CD4-positive, alpha-beta T cell (primary cell): ENCODE results near the gene GRID2. TPM values are rescaled to one million over a fixed set of nuclear protein-coding genes. Genes with fewer than 3 reads are reported as not detected.

Experiments
- ATAC-seq: fragments of 200-7000 bp; cut with Tn5 transposase; one replicate; pipeline ENCODE4 v1.10.0; 2022; ENCODE audit warnings: mild to moderate bottlenecking; ENCODE audit not compliant: poor library complexity
- CTCF ChIA-PET: fragments of 350-600 bp; sonication (Branson Sonifier 250); formaldehyde crosslinking; loops from one replicate; lab custom pipeline; 2021; ENCODE audit warnings: antibody characterized with exemption, inconsistent platforms; lab: Charles Lee
- POLR2A ChIA-PET: fragments of 350-600 bp; sonication (Branson Sonifier 250); formaldehyde crosslinking; loops from one replicate; lab custom pipeline; 2021; ENCODE audit warnings: antibody characterized with exemption, inconsistent platforms; lab: Charles Lee
- DNase-seq, 14 experiments: peaks; one replicate each; pipeline ENCODE4 v3.0.0-alpha.2; 2013 to 2020; ENCODE audit warnings: mixed read lengths in 2 of 14
- H3K27ac ChIP-seq, 2 donors: one replicate each; pipeline versions ENCODE4 v1.5.1 to v1.7.0; 2013; ENCODE audit warnings: low read length in 2 of 2, low read depth in 1 of 2, mild to moderate bottlenecking in 1 of 2
- H3K27me3 ChIP-seq, 2 experiments: 1 replicate in 1 of 2; 2 replicates in 1 of 2; pipeline versions ENCODE4 v1.6.1 to v1.7.0; 2013; ENCODE audit warnings: low read length in 2 of 2, control low read depth in 1 of 2, mild to moderate bottlenecking in 1 of 2, moderate library complexity in 1 of 2; ENCODE audit not compliant: insufficient read depth in 2 of 2, control insufficient read depth in 1 of 2
- H3K36me3 ChIP-seq: one replicate; pipeline ENCODE4 v1.6.1; 2013; ENCODE audit warnings: low read length, control low read depth; ENCODE audit not compliant: insufficient read depth
- H3K4me1 ChIP-seq: one replicate; pipeline ENCODE4 v1.6.1; 2013; ENCODE audit warnings: low read length, control low read depth; ENCODE audit not compliant: insufficient read depth
- H3K4me3 ChIP-seq: one replicate; pipeline ENCODE4 v1.5.1; 2013; ENCODE audit warnings: mild to moderate bottlenecking, low read length, moderate library complexity
- H3K9me3 ChIP-seq, 2 experiments: 1 replicate in 1 of 2; 2 replicates in 1 of 2; pipeline versions ENCODE4 v1.6.1 to v1.7.0; 2013; ENCODE audit warnings: low read length in 2 of 2, mild to moderate bottlenecking in 2 of 2, control low read depth in 1 of 2, moderate library complexity in 1 of 2; ENCODE audit not compliant: control insufficient read depth in 1 of 2, insufficient read depth in 1 of 2
- H3K27ac Mint-ChIP-seq: one replicate; pipeline ENCODE4 v1.8.0; 2020; ENCODE audit warnings: mixed read lengths
- H3K27me3 Mint-ChIP-seq: one replicate; pipeline ENCODE4 v1.8.0; 2021; ENCODE audit warnings: mixed read lengths
- H3K36me3 Mint-ChIP-seq: one replicate; pipeline ENCODE4 v1.8.0; 2021; ENCODE audit warnings: low read depth, mixed read lengths
- H3K4me1 Mint-ChIP-seq: one replicate; pipeline ENCODE4 v1.8.0; 2021; ENCODE audit warnings: low read depth, mixed read lengths
- H3K4me3 Mint-ChIP-seq: one replicate; pipeline ENCODE4 v1.8.0; 2020; ENCODE audit warnings: mild to moderate bottlenecking, mixed read lengths
- H3K9me3 Mint-ChIP-seq: one replicate; pipeline ENCODE4 v1.8.0; 2020; ENCODE audit warnings: mixed read lengths
- intact Hi-C, 2 experiments: fragments of 100-400 bp; cut with DNase I in 1 of 2; cut with micrococcal nuclease in 1 of 2; formaldehyde crosslinking; loops; one replicate each; pipeline versions ENCODE4 v1.15.1 to v1.9.0; 2023 to 2025; cut with DNase I, micrococcal nuclease
- total RNA-seq, 174 experiments: library from RNA in 2 of 174; stranded (reverse) in 2 of 174; gene quantifications; one replicate each; pipeline ENCODE4 v1.2.3 and lab custom pipeline; 2021 to 2026
- TF ChIP-seq, protein P1 (sequence below): fragments of 200-600 bp; IDR thresholded peaks from one replicate; pipeline ENCODE4 v1.8.0; 2022; ENCODE audit warnings: antibody characterized with exemption, mild to moderate bottlenecking

Gene GRID2
- total RNA-seq, 2 experiments from 2014 or later: not detected

DNA sequence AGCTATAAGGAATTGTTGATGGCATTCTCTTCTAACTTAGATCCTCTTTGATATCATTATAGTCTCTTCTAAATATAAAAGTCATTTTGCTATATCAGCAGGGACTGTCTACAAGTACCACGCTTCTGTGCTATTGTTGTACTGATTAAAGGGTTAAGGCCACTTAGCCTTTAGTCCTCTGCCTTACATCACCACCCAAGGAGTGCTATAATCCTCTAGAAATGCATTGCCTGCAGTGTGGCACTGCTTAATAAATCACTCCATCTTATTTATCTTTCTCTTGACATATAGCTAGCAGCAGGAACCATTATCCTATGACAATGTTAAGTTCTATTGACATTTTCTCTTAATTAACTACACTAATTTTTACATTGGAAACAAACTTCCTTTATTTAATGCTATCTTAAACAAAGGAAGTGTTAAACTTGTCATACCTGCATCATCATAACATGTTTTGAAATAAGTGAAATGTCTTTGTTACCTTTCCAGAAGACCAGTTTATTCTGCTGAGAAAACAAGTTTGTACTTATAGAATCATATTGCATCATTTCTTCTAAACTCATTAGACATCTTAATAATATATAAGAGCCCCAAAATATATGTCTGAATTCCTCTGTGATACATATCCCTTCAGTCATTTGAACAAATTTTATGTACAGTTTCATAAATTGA is 1163.9 kb downstream of the GRID2 start:
- DNase-seq (no peak), ATAC-seq (no peak)
- H3K27ac Mint-ChIP-seq: no peak overlapping the region
- H3K4me3 Mint-ChIP-seq: no peak overlapping the region
- no peaks in the 10 kb centered on the region for H3K36me3 ChIP-seq
- TF ChIP-seq, protein P1, sequence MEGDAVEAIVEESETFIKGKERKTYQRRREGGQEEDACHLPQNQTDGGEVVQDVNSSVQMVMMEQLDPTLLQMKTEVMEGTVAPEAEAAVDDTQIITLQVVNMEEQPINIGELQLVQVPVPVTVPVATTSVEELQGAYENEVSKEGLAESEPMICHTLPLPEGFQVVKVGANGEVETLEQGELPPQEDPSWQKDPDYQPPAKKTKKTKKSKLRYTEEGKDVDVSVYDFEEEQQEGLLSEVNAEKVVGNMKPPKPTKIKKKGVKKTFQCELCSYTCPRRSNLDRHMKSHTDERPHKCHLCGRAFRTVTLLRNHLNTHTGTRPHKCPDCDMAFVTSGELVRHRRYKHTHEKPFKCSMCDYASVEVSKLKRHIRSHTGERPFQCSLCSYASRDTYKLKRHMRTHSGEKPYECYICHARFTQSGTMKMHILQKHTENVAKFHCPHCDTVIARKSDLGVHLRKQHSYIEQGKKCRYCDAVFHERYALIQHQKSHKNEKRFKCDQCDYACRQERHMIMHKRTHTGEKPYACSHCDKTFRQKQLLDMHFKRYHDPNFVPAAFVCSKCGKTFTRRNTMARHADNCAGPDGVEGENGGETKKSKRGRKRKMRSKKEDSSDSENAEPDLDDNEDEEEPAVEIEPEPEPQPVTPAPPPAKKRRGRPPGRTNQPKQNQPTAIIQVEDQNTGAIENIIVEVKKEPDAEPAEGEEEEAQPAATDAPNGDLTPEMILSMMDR: no peak
- H3K36me3 Mint-ChIP-seq: no peaks in the 10 kb centered on the region
- intact Hi-C loops: no loop called here
- no peaks in the 10 kb centered on the region for H3K4me1 Mint-ChIP-seq
- CTCF ChIA-PET: no interaction called here
- no peaks in the 10 kb centered on the region for H3K27me3 Mint-ChIP-seq
- POLR2A ChIA-PET: no interaction called here
- H3K9me3 Mint-ChIP-seq: peaks cover 2% of the 10 kb centered on the region
- no peak overlapping the region for H3K27ac ChIP-seq
- no peaks in the 10 kb centered on the region for H3K4me1 ChIP-seq
- H3K27me3 ChIP-seq: no peaks in the 10 kb centered on the region
- no peaks in the 10 kb centered on the region for H3K9me3 ChIP-seq
- H3K4me3 ChIP-seq: no peak overlapping the region

DNA sequence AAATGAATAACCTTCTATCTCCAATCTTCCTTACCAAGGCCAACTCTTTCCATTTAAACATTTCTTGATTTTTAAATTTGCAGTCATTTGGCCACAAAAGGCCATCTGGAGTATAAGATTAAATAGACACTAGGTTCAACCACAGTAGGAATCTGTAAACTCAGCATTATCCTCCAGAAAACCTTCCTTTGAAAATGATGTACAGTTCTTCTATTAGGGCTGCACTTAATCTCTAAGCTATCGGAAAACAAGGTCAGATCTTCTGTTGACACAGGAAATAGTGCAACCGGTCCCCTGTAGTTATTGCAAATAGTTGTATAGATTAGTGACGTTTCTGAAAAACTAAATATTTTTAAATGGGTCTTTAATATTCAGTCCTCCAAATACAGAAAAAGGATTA is 1165.8 kb downstream of the GRID2 start:
- intact Hi-C loops: no loop called here
- H3K4me1 Mint-ChIP-seq: no peaks in the 10 kb centered on the region
- H3K36me3 Mint-ChIP-seq: no peaks in the 10 kb centered on the region
- Histone ChIP-seq H3K36me3 (no peaks in the 10 kb centered on the region), H3K27ac (no peak overlapping the region), H3K9me3 (no peaks in the 10 kb centered on the region), H3K4me3 (no peak overlapping the region), H3K27me3 (no peaks in the 10 kb centered on the region), H3K4me1 (no peaks in the 10 kb centered on the region)
- H3K27ac Mint-ChIP-seq: no peak overlapping the region
- H3K4me3 Mint-ChIP-seq: no peak overlapping the region
- DNase-seq: no peak
- ATAC-seq: no peak
- CTCF ChIA-PET: no interaction called here
- POLR2A ChIA-PET: no interaction called here
- TF ChIP-seq, protein P1: no peak
- H3K9me3 Mint-ChIP-seq: peaks cover 2% of the 10 kb centered on the region
- no peaks in the 10 kb centered on the region for H3K27me3 Mint-ChIP-seq

DNA sequence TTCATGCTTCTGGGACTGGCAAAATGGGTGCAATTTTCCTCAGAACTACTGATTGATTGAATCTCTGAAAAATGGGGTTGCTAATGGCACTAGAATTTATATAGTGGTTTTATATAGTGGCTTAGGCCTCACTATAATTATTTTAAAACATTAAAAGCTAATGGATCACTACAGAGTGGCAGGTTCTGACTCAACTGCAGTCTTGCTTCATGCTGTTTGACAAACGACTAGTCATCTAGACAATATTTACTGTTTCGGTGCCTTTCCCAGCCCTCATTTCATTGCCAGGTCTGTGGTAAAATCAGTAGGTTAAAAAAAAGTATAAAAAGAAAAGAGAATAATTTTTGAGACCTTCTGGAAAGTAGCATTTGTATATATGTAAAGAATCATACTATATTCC is 1172.0 kb downstream of the GRID2 start:
- DNase-seq (no peak), ATAC-seq (no peak)
- CTCF ChIA-PET: no interaction called here
- no peak overlapping the region for H3K27ac Mint-ChIP-seq
- no peaks in the 10 kb centered on the region for H3K4me1 Mint-ChIP-seq
- H3K36me3 Mint-ChIP-seq: no peaks in the 10 kb centered on the region
- Histone ChIP-seq H3K9me3 (no peaks in the 10 kb centered on the region), H3K36me3 (no peaks in the 10 kb centered on the region), H3K4me3 (no peak overlapping the region), H3K27ac (no peak overlapping the region), H3K4me1 (no peaks in the 10 kb centered on the region), H3K27me3 (no peaks in the 10 kb centered on the region)
- peaks cover 3% of the 10 kb centered on the region for H3K9me3 Mint-ChIP-seq
- TF ChIP-seq, protein P1: no peak
- intact Hi-C loops: no loop called here
- no peak overlapping the region for H3K4me3 Mint-ChIP-seq
- POLR2A ChIA-PET: no interaction called here
- H3K27me3 Mint-ChIP-seq: no peaks in the 10 kb centered on the region
